ENCODE measurements around the gene SP140L.
A peak's percentile ranks its signal among the peaks of the same experiment; 100 is the strongest.

The SP140L gene

GRCh38 chr2:230414302-230414701, 87.3 kb downstream of the SP140L start:
- H3K9me3 ChIP-seq (ENCODE audit: low read length): no peaks in the 10 kb centered on the region
- peaks cover 59% of the 10 kb centered on the region for H3K4me1 ChIP-seq (ENCODE audit: insufficient read depth, low read length, severe bottlenecking)
- peaks cover 29% of the 10 kb centered on the region for H3K79me2 ChIP-seq (ENCODE audit: insufficient read depth, low read length)
- no peaks in the 10 kb centered on the region for H3K27me3 ChIP-seq (ENCODE audit: insufficient read depth, low read length)
- H2AFZ ChIP-seq (ENCODE audit: low read length): no peak overlapping the region
- H3K4me3 ChIP-seq (ENCODE audit: low read depth, low read length, poor library complexity, severe bottlenecking): no peak overlapping the region
- H3K27ac ChIP-seq (ENCODE audit: low read depth, low read length, poor library complexity, severe bottlenecking): peak overlapping the region; percentile 93
- H3K9me2 ChIP-seq (ENCODE audit: low read depth, low read length): no peaks in the 10 kb centered on the region
- no peaks in the 10 kb centered on the region for H3K36me3 ChIP-seq (ENCODE audit: insufficient read depth, low read length)
- no peaks in the 10 kb centered on the region for H3F3A ChIP-seq (ENCODE audit: insufficient read depth, low read length)
- H4K20me1 ChIP-seq (ENCODE audit: insufficient read depth, low read length): no peaks in the 10 kb centered on the region
- no peak overlapping the region for H3K4me2 ChIP-seq (ENCODE audit: low read length)
- TF ChIP-seq, protein P1, sequence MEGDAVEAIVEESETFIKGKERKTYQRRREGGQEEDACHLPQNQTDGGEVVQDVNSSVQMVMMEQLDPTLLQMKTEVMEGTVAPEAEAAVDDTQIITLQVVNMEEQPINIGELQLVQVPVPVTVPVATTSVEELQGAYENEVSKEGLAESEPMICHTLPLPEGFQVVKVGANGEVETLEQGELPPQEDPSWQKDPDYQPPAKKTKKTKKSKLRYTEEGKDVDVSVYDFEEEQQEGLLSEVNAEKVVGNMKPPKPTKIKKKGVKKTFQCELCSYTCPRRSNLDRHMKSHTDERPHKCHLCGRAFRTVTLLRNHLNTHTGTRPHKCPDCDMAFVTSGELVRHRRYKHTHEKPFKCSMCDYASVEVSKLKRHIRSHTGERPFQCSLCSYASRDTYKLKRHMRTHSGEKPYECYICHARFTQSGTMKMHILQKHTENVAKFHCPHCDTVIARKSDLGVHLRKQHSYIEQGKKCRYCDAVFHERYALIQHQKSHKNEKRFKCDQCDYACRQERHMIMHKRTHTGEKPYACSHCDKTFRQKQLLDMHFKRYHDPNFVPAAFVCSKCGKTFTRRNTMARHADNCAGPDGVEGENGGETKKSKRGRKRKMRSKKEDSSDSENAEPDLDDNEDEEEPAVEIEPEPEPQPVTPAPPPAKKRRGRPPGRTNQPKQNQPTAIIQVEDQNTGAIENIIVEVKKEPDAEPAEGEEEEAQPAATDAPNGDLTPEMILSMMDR (IDR thresholded peaks at IDR 0.05; ENCODE audit: low read length): no peak
- no peak for TF ChIP-seq EZH2 (IDR thresholded peaks at IDR 0.05; ENCODE audit: borderline replicate concordance, low read length)
- H3K9ac ChIP-seq (ENCODE audit: low read length): no peak overlapping the region

DNA sequence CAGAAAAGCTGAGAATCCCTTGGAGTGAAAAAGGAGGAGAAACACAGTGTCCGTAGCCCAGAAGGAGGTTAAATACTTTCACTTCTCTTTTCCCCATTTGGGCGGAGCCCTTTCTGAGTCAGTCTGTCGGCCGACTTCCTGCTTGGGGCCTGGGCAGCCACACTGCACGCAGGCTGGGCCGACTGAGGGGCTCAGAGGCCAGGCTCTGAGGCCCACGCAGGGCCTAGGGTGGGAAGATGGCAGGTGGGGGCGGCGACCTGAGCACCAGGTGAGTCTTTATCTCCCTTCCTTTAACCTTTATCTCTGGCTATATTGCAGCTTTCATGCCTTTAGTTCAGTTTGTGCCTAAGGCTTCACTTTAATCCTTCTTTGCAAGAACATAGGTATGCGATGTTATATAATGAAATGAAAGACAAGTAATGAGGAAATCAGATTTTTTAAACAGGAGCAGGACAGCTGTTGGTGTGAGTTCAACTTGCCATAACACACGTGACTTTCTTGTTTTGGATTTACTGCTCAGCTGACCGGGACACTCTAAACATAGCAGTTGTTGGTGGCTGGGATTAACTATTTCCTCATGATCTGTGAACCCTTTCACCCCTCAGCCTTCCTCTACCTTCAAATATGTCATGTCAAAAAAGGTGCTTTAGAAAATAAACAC, 89.2 kb downstream of the SP140L start, which contains the start of gene SP100:
Gene SP100 (plus strand): TSS at position 141 of the 661 bp plus-strand sequence. CDS start 96 bp downstream, at position 237.
- Histone ChIP-seq H3K79me2 (ENCODE audit: insufficient read depth, low read length) (peaks cover 48% of the 10 kb centered on the region), H3K9me2 (ENCODE audit: low read depth, low read length) (no peaks in the 10 kb centered on the region)

GRCh38 chr2:230417436-230417835, 90.4 kb downstream of the SP140L start:
- H2AFZ ChIP-seq (ENCODE audit: low read length): no peak overlapping the region
- no peaks in the 10 kb centered on the region for H3K9me3 ChIP-seq (ENCODE audit: low read length)
- H3K4me3 ChIP-seq (ENCODE audit: low read depth, low read length, poor library complexity, severe bottlenecking): peak overlapping the region; percentile 75
- no peak for TF ChIP-seq EZH2 (IDR thresholded peaks at IDR 0.05; ENCODE audit: borderline replicate concordance, low read length)
- TF ChIP-seq, protein P1 (IDR thresholded peaks at IDR 0.05; ENCODE audit: low read length): no peak
- no peaks in the 10 kb centered on the region for H3K27me3 ChIP-seq (ENCODE audit: insufficient read depth, low read length)
- peak overlapping the region; percentile 72 for H3K9ac ChIP-seq (ENCODE audit: low read length)
- H4K20me1 ChIP-seq (ENCODE audit: insufficient read depth, low read length): no peaks in the 10 kb centered on the region
- no peaks in the 10 kb centered on the region for H3K9me2 ChIP-seq (ENCODE audit: low read depth, low read length)
- peaks cover 9% of the 10 kb centered on the region; the same call in 1 of the 2 replicates for H3K36me3 ChIP-seq (ENCODE audit: insufficient read depth, low read length)
- H3K79me2 ChIP-seq (ENCODE audit: insufficient read depth, low read length): peaks cover 60% of the 10 kb centered on the region
- peak overlapping the region; percentile 79 for H3K4me2 ChIP-seq (ENCODE audit: low read length)
- H3F3A ChIP-seq (ENCODE audit: insufficient read depth, low read length): no peaks in the 10 kb centered on the region
- peaks cover 55% of the 10 kb centered on the region for H3K4me1 ChIP-seq (ENCODE audit: insufficient read depth, low read length, severe bottlenecking)
- H3K27ac ChIP-seq (ENCODE audit: low read depth, low read length, poor library complexity, severe bottlenecking): peak overlapping the region; percentile 93

More for the DNA sequence above, 89.2 kb downstream of the SP140L start, which contains the start of gene SP100:
- H3K27ac ChIP-seq (ENCODE audit: low read depth, low read length, poor library complexity, severe bottlenecking): peak within 1 kb of the TSS; percentile 93
- no peaks in the 10 kb centered on the region for H4K20me1 ChIP-seq (ENCODE audit: insufficient read depth, low read length)
- peak within 1 kb of the TSS; percentile 79 for H3K4me2 ChIP-seq (ENCODE audit: low read length)
- TF ChIP-seq, protein P1 (IDR thresholded peaks at IDR 0.05; ENCODE audit: low read length): no peak
- no peak for TF ChIP-seq EZH2 (IDR thresholded peaks at IDR 0.05; ENCODE audit: borderline replicate concordance, low read length)
- peak within 1 kb of the TSS; percentile 72 for H3K9ac ChIP-seq (ENCODE audit: low read length)
- peaks cover 65% of the 10 kb centered on the region for H3K4me1 ChIP-seq (ENCODE audit: insufficient read depth, low read length, severe bottlenecking)
- peak within 1 kb of the TSS; percentile 75 for H3K4me3 ChIP-seq (ENCODE audit: low read depth, low read length, poor library complexity, severe bottlenecking)
- H3K27me3 ChIP-seq (ENCODE audit: insufficient read depth, low read length): no peaks in the 10 kb centered on the region
- no peaks in the 10 kb centered on the region for H3K36me3 ChIP-seq (ENCODE audit: insufficient read depth, low read length)
- no peak within 1 kb of the TSS for H2AFZ ChIP-seq (ENCODE audit: low read length)
- no peaks in the 10 kb centered on the region for H3K9me3 ChIP-seq (ENCODE audit: low read length)
- no peaks in the 10 kb centered on the region for H3F3A ChIP-seq (ENCODE audit: insufficient read depth, low read length)
